Neural cell (in vitro differentiated cells): Measurements from ENCODE around the gene CTPS2. TPM values are rescaled to one million over a fixed set of nuclear protein-coding genes. Genes with fewer than 3 reads are reported as not detected.

Experiments
- H2AFZ ChIP-seq: fragments of 200-600, 300-800 bp; sonication (generic), shearing (Covaris generic); 2 replicates; pipeline ENCODE4 v1.6.0; 2014; ENCODE audit warnings: low read depth, mild to moderate bottlenecking, antibody characterized with exemption, low read length, moderate library complexity
- H3F3A ChIP-seq: fragments of 200-600 bp; shearing (Covaris generic); 2 replicates; pipeline ENCODE4 v1.6.1; 2016; ENCODE audit warnings: mild to moderate bottlenecking, moderate library complexity, mixed read lengths, antibody characterized with exemption, low read length; ENCODE audit not compliant: insufficient read depth, poor library complexity, severe bottlenecking
- H3K27ac ChIP-seq: fragments of 200-600, 300-800 bp; sonication (generic), shearing (Covaris generic); 2 replicates; pipeline ENCODE4 v1.5.1; 2014; ENCODE audit warnings: mild to moderate bottlenecking, low read length, moderate library complexity
- H3K27me3 ChIP-seq: fragments of 300-800, 200-600 bp; sonication (generic), shearing (Covaris generic); 2 replicates; pipeline ENCODE4 v1.6.0; 2014; ENCODE audit warnings: mild to moderate bottlenecking, low read depth, low read length, moderate library complexity; ENCODE audit not compliant: insufficient read depth
- H3K36me3 ChIP-seq: fragments of 300-800, 200-600 bp; sonication (generic), shearing (Covaris generic); 2 replicates; pipeline ENCODE4 v1.5.1; 2014; ENCODE audit warnings: mild to moderate bottlenecking, antibody characterized with exemption, low read length, moderate library complexity; ENCODE audit not compliant: insufficient read depth
- H3K4me2 ChIP-seq: fragments of 300-800, 200-600 bp; sonication (generic), shearing (Covaris generic); 2 replicates; pipeline ENCODE4 v1.6.0; 2014; ENCODE audit warnings: mild to moderate bottlenecking, low read length
- H3K4me3 ChIP-seq: fragments of 300-800, 200-600 bp; sonication (generic), shearing (Covaris generic); 2 replicates; pipeline ENCODE4 v1.5.1; 2014; ENCODE audit warnings: mild to moderate bottlenecking, low read length, moderate library complexity
- H3K79me2 ChIP-seq: fragments of 200-600 bp; shearing (Covaris generic); replicated peaks from 2 replicates; pipeline ENCODE4 v1.6.0; 2014; ENCODE audit warnings: mild to moderate bottlenecking, low read length, moderate library complexity; ENCODE audit not compliant: insufficient read depth
- H3K9ac ChIP-seq: fragments of 300-800, 200-600 bp; sonication (generic), shearing (Covaris generic); 2 replicates; pipeline ENCODE4 v1.6.1; 2016; ENCODE audit warnings: mild to moderate bottlenecking, low read length, mixed read lengths
- H3K9me2 ChIP-seq: fragments of 200-600 bp; shearing (Covaris generic); 2 replicates; pipeline ENCODE4 v1.6.1; 2016; ENCODE audit warnings: mild to moderate bottlenecking, low read length, mixed read lengths; ENCODE audit not compliant: insufficient read depth
- H3K9me3 ChIP-seq: fragments of 200-600, 300-800 bp; sonication (generic), shearing (Covaris generic); 2 replicates; pipeline ENCODE4 v1.6.1; 2016; ENCODE audit warnings: mild to moderate bottlenecking, mixed run types, low read length, moderate library complexity, mixed read lengths
- H4K20me1 ChIP-seq: fragments of 200-600 bp; shearing (Covaris generic); 2 replicates; pipeline ENCODE4 v1.6.1; 2016; ENCODE audit warnings: mild to moderate bottlenecking, mixed run types; ENCODE audit not compliant: insufficient read depth
- EP300 ChIP-seq: fragments of 450-650 bp; conservative IDR thresholded peaks from 2 replicates; pipeline ENCODE4 v1.6.1; 2014; ENCODE audit warnings: antibody characterized with exemption, mild to moderate bottlenecking, moderate library complexity; ENCODE audit not compliant: poor library complexity, severe bottlenecking
- EZH2 ChIP-seq: fragments of 200-600, 300-800 bp; shearing (Covaris generic), sonication (generic); IDR thresholded peaks from 2 replicates; pipeline ENCODE4 v1.6.1; 2014; ENCODE audit warnings: antibody characterized with exemption, low read length, borderline replicate concordance, mild to moderate bottlenecking; ENCODE audit not compliant: insufficient read depth, poor library complexity, severe bottlenecking
- MXI1 ChIP-seq: fragments of 450-650 bp; conservative IDR thresholded peaks from 2 replicates; pipeline ENCODE4 v1.6.1; 2014; ENCODE audit warnings: antibody characterized with exemption, mild to moderate bottlenecking; ENCODE audit not compliant: poor library complexity, severe bottlenecking
- POLR2AphosphoS5 ChIP-seq: IDR thresholded peaks from 2 replicates; pipeline ENCODE4 v1.6.1; 2012
- RAD21 ChIP-seq: fragments of 450-650 bp; conservative IDR thresholded peaks from 2 replicates; pipeline ENCODE4 v1.6.1; 2014; ENCODE audit warnings: antibody characterized with exemption, mild to moderate bottlenecking, moderate library complexity
- SMC3 ChIP-seq: fragments of 450-650 bp; conservative IDR thresholded peaks from 2 replicates; pipeline ENCODE4 v1.6.1; 2014; ENCODE audit warnings: antibody characterized with exemption, mild to moderate bottlenecking, moderate library complexity; ENCODE audit not compliant: poor library complexity
- TAF1 ChIP-seq: IDR thresholded peaks from 2 replicates; pipeline ENCODE4 v1.6.1; 2012; ENCODE audit warnings: low read depth
- polyA plus RNA-seq: library from polyadenylated mRNA; depleted of rRNA; stranded (reverse); fragments of >200 nt; gene quantifications from 2 replicates; pipeline ENCODE4 v1.2.3, GENCODE V29; 2014
- TF ChIP-seq, protein P1 (sequence below): fragments of 450-650 bp; IDR thresholded peaks from 2 replicates; pipeline ENCODE4 v1.5.1; 2014; ENCODE audit warnings: antibody characterized with exemption, mild to moderate bottlenecking, moderate library complexity; ENCODE audit not compliant: poor library complexity, severe bottlenecking
- TF ChIP-seq, protein P2 (sequence below): IDR thresholded peaks from 2 replicates; pipeline ENCODE4 v1.6.1; 2012; ENCODE audit warnings: borderline replicate concordance

Gene CTPS2
- polyA plus RNA-seq, 1 donor from 2014 or later = 17.1 TPM

DNA sequence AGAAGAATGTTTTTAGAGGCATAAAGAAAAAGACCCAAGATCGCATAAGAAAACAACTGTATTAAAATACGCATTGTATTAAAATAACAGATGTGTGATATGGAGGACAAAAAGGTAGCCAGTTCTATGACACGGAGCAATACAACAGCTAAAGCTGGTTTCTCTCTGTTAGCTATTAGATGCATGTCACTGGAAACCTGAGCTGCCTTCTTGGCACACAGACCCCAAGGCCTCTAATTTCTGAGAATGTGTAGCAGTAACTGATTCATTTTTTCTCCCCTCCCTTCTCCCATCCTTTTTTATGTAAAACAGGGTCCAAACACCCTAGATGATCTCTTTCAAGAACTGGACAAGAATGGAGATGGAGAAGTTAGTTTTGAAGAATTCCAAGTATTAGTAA is 58.4 kb downstream of the CTPS2 start:
- TF ChIP-seq, protein P1, sequence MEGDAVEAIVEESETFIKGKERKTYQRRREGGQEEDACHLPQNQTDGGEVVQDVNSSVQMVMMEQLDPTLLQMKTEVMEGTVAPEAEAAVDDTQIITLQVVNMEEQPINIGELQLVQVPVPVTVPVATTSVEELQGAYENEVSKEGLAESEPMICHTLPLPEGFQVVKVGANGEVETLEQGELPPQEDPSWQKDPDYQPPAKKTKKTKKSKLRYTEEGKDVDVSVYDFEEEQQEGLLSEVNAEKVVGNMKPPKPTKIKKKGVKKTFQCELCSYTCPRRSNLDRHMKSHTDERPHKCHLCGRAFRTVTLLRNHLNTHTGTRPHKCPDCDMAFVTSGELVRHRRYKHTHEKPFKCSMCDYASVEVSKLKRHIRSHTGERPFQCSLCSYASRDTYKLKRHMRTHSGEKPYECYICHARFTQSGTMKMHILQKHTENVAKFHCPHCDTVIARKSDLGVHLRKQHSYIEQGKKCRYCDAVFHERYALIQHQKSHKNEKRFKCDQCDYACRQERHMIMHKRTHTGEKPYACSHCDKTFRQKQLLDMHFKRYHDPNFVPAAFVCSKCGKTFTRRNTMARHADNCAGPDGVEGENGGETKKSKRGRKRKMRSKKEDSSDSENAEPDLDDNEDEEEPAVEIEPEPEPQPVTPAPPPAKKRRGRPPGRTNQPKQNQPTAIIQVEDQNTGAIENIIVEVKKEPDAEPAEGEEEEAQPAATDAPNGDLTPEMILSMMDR = no peak
- no peak for TF ChIP-seq TAF1
- no peak for TF ChIP-seq POLR2AphosphoS5
- TF ChIP-seq RAD21 = no peak
- Histone ChIP-seq H3K9me3 (no peaks in the 10 kb centered on the region), H3K9me2 (no peaks in the 10 kb centered on the region), H2AFZ (no peak overlapping the region), H3K27ac (no peak overlapping the region), H3K36me3 (no peaks in the 10 kb centered on the region), H3K4me3 (no peak overlapping the region), H3K9ac (no peak overlapping the region), H3K79me2 (no peaks in the 10 kb centered on the region), H3F3A (no peaks in the 10 kb centered on the region), H3K27me3 (no peaks in the 10 kb centered on the region), H3K4me2 (no peak overlapping the region), H4K20me1 (no peaks in the 10 kb centered on the region)

DNA sequence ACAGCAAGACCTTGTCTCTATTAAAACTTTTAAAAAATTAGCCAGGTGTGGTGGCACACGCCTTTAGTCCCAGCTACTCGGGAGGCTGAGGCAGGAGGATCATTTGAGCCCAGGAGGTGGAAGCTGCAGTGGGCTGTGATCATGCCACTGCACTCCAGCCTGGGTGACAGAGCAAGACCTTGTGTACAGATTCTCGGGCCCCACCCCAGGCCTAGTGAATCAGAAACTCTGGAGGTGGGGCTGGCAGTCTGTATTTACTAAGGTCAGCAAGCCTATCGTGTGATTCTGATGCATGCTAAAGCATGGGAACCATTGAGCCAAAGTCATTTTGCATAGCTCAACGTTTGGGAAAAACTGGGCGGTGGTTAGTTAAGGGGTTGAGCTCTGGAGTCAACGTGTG is 59.0 kb downstream of the CTPS2 start:
- H3K4me3 ChIP-seq = no peak overlapping the region
- H3K9me3 ChIP-seq = no peaks in the 10 kb centered on the region
- TF ChIP-seq, protein P2, sequence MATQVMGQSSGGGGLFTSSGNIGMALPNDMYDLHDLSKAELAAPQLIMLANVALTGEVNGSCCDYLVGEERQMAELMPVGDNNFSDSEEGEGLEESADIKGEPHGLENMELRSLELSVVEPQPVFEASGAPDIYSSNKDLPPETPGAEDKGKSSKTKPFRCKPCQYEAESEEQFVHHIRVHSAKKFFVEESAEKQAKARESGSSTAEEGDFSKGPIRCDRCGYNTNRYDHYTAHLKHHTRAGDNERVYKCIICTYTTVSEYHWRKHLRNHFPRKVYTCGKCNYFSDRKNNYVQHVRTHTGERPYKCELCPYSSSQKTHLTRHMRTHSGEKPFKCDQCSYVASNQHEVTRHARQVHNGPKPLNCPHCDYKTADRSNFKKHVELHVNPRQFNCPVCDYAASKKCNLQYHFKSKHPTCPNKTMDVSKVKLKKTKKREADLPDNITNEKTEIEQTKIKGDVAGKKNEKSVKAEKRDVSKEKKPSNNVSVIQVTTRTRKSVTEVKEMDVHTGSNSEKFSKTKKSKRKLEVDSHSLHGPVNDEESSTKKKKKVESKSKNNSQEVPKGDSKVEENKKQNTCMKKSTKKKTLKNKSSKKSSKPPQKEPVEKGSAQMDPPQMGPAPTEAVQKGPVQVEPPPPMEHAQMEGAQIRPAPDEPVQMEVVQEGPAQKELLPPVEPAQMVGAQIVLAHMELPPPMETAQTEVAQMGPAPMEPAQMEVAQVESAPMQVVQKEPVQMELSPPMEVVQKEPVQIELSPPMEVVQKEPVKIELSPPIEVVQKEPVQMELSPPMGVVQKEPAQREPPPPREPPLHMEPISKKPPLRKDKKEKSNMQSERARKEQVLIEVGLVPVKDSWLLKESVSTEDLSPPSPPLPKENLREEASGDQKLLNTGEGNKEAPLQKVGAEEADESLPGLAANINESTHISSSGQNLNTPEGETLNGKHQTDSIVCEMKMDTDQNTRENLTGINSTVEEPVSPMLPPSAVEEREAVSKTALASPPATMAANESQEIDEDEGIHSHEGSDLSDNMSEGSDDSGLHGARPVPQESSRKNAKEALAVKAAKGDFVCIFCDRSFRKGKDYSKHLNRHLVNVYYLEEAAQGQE = no peak
- TF ChIP-seq, protein P1 = no peak
- no peak for TF ChIP-seq EZH2
- no peak for TF ChIP-seq POLR2AphosphoS5
- no peak for TF ChIP-seq MXI1
- no peak for TF ChIP-seq TAF1
- TF ChIP-seq SMC3 = no peak
- TF ChIP-seq EP300 = no peak
- TF ChIP-seq RAD21 = no peak
- no peaks in the 10 kb centered on the region for H4K20me1 ChIP-seq
- H3K79me2 ChIP-seq = no peaks in the 10 kb centered on the region
- H3F3A ChIP-seq = no peaks in the 10 kb centered on the region
- no peak overlapping the region for H3K27ac ChIP-seq
- no peak overlapping the region for H3K9ac ChIP-seq
- H3K9me2 ChIP-seq = no peaks in the 10 kb centered on the region
- no peak overlapping the region for H3K4me2 ChIP-seq
- no peak overlapping the region for H2AFZ ChIP-seq
- H3K27me3 ChIP-seq = no peaks in the 10 kb centered on the region
- H3K36me3 ChIP-seq = no peaks in the 10 kb centered on the region
